ENCODE measurements around the gene FBXO33.
A peak's percentile ranks its signal among the peaks of the same experiment; 100 is the strongest.
"Not testable (repeated sequence)": the region's sequence is repeated elsewhere in the genome, so short reads cannot be mapped to it uniquely, and the experiment has no call there.

Gene FBXO33

DNA sequence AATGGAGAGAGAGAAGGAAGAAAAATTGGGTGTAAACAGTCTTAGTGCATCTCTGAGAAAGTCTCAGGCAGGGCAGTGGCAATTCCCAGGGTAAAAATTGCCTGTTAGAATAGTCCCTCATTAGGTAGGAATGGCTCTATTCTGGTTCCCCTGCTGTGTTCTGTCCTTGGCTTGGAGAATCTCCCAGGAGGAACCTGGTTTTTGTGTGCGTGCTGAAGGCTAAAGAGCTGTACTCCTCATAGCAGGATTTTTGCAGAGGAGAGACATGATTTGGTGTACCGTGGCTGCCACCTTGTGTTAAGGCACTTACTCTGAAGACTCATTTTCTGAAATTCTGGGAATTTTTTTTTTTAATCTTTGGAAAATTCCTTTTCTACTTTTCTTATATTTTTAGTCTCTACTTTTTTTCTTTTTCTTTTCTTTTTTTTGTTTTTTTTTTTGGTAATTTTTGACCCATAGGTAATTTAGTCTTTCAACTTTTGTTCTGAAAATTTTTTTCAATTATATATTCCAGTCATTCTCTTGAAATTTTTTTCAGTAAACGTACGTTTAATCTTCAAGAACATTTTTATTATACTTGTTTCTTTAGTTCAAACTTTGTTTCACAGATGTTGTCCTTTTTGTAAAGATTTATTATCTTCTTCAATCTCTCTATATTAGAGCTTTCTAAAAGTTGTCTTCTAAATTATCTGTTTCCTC is 63.8 kb downstream of the FBXO33 start:
- peak; percentile 78 for DNase-seq

DNA sequence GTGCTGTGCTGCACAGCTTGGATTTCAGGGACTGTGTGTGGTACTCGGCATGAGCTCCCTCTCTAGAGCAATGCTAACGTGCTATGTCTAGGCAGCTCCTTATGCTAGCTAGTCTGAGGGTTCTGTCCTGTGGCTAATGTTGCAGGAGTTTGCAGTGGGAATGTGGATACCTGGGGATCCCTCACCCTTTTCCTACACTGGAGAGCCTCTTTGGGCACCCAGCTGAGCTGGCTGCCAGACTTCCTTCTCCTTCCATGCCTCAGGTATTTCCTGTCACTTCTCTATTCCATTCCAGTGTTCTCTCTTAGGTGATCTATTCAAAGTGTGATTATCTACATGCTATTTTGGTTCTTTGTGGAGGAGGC is 64.9 kb downstream of the FBXO33 start:
- no peak for DNase-seq

DNA sequence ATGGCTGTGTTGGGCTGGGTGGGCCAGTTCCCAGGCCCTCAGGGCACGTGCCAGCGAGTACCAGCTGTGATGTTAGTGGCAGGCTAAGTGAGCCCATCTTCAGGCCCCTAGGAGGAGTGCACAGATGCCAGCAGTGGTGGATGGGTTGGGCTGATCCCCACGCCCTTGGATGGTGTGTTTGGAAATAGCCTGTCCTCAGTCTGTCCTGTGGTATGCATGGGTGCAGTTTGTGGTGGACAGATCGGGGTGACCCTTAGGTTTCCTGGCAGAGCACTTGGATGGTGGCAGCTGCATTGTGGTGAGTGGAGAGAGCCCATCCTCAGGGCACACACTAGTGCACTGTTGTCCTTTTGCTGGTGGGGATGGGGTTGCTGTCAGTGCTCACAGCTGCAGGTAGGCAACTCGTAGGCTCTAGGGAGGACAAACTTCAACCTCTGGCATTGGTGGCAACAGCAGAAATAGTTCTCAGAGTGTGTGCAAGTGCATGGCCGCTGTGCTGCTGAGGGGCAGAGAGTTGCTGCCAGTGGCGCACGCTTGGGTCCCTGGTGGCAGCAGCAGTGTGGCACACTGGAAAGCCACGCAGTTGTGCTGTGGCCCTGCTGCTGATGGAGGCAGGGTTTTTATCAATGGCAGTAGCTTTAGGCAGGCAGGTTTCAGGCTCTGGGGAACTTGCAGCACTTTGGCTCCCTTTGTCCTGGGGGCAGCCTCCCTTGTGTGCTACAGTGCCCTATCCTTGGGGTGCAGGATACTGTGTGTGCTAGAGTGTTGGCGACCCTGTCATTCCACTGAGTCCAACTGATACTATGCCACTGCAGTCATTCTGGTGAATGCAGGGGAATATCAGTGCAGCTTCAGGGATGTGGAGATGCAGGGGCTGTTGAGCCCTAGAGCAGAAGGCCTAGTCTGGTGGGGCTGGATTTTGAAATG is 65.5 kb downstream of the FBXO33 start:
- DNase-seq: no peak

DNA sequence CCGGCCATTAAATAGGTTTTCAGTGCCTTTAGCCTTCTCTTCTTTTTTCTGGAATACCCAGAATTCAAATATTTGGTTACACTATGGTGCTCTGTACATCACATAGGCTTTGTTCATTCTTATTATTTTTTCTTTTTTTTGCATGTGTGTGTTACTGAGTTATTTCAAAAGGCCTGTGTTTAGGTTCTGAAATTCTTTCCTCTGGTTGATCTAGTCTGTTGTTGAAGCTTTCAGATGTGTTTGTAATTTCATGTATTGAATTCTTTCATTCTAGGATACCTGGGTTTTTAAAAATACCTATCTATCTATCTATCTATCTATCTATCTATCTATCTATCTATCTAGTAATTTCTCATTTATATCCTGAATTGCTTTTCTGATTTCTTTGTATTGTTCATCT is 66.9 kb downstream of the FBXO33 start:
- DNase-seq: no peak

DNA sequence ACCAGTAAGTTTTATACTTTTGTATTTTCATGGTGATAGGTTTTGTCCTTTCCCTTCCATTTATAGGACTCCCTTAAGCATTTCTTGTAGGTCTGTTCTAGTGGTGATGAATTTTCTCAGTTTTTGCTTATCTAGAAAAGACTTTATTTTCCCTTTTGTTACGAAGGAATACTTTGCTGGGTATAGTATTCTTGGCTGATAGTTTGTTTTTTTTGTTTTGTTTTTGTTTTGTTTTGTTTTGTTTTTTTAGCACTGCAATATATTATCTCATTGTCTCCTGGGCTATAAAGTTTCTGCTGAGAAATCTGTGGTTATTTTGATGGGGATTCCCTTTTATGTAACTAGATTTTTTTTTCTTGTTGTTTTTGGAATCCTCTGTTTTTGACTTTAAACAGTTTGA is 67.7 kb downstream of the FBXO33 start:
- DNase-seq: no peak

- not testable (repeated sequence) for DNase-seq
These were observed 70.7 kb downstream of the FBXO33 start for GRCh38 chr14:39361556-39361955.

GRCh38 chr14:39360316-39360715 is 71.9 kb downstream of the FBXO33 start:
- DNase-seq: no peak

DNA sequence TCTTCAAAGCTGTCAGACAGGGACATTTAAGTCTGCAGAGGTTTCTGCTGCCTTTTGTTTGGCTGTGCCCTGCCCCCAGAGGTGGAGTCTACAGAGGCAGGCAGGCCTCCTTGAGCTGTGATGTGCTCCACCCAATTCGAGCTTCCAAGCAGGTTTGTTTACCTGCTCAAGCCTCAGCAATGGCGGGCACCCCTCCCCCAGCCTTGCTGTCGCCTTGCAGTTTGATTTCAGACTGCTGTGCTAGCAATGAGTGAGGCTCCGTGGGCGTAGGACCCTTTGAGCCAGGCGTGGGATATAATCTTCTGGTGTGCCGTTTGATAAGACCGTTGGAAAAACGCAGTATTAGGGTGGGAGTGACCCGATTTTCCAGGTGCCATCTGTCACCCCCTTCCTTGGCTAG is 73.2 kb downstream of the FBXO33 start:
- not testable (repeated sequence) for DNase-seq

DNA sequence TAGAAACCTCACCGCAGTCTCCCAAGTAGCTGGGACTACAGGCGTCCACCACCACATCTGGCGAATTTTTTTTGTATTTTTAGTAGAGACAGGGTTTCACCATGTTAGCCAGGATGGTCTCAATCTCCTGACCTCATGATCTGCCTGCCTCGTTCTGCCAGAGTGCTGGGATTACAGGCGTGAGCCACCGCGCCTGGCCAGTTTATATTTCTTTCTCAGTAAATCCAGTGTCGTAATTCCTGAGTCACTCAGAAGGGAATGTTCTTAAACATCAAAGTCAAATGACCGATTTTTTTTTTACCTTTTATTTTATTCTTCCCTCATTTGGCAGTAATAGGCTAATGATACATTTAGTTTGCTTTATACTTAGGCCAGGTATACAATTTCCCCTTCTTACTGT is 80.5 kb downstream of the FBXO33 start:
- no peak for DNase-seq

- no peak for DNase-seq
These were observed 81.4 kb downstream of the FBXO33 start for GRCh38 chr14:39350866-39351265.
